ENCODE measurements around the gene PGRMC2.

PGRMC2 gene

GRCh38 chr4:128298852-128299251 is 11.2 kb upstream of the PGRMC2 start:
- no peak for DNase-seq (ENCODE audit: low read depth in 2 of 2)

- no peak for DNase-seq (ENCODE audit: low read depth in 2 of 2)
Measured at GRCh38 chr4:128298146-128298758, 10.6 kb upstream of the PGRMC2 start.

- no peak for DNase-seq (ENCODE audit: low read depth in 2 of 2)
Measured at GRCh38 chr4:128295255-128295654, 7.6 kb upstream of the PGRMC2 start.

GRCh38 chr4:128294464-128294863 is 6.9 kb upstream of the PGRMC2 start:
- no peak for DNase-seq (ENCODE audit: low read depth in 2 of 2)

GRCh38 chr4:128292349-128292748 is 4.7 kb upstream of the PGRMC2 start:
- no peak for DNase-seq (ENCODE audit: low read depth in 2 of 2)

- no peak for DNase-seq (ENCODE audit: low read depth in 2 of 2)
Measured at GRCh38 chr4:128291096-128291495, 3.5 kb upstream of the PGRMC2 start.

GRCh38 chr4:128290526-128290925 is 2.9 kb upstream of the PGRMC2 start:
- no peak for DNase-seq (ENCODE audit: low read depth in 2 of 2)

GRCh38 chr4:128289523-128290158 is 2.0 kb upstream of the PGRMC2 start:
- DNase-seq (ENCODE audit: low read depth in 2 of 2) = no peak

GRCh38 chr4:128288689-128289106 is 1.1 kb upstream of the PGRMC2 start:
- DNase-seq (ENCODE audit: low read depth in 2 of 2) = no peak

GRCh38 chr4:128287871-128288688 is 467 bp upstream of the PGRMC2 start:
- peak; percentile 99 for DNase-seq (ENCODE audit: low read depth in 2 of 2)

- DNase-seq (ENCODE audit: low read depth in 2 of 2) = no peak
Measured at GRCh38 chr4:128286474-128287058, 1.0 kb downstream of the PGRMC2 start.

- DNase-seq (ENCODE audit: low read depth in 2 of 2) = no peak
Measured at GRCh38 chr4:128285085-128285997, 2.3 kb downstream of the PGRMC2 start.

GRCh38 chr4:128284317-128284716 is 3.3 kb downstream of the PGRMC2 start:
- DNase-seq (ENCODE audit: low read depth in 2 of 2) = no peak

GRCh38 chr4:128283071-128283470 is 4.5 kb downstream of the PGRMC2 start:
- DNase-seq (ENCODE audit: low read depth in 2 of 2) = no peak

- no peak for DNase-seq (ENCODE audit: low read depth in 2 of 2)
Measured at GRCh38 chr4:128282516-128282915, 5.1 kb downstream of the PGRMC2 start.

GRCh38 chr4:128281354-128281753 is 6.3 kb downstream of the PGRMC2 start:
- DNase-seq (ENCODE audit: low read depth in 2 of 2) = no peak

GRCh38 chr4:128279624-128280225 is 7.9 kb downstream of the PGRMC2 start:
- DNase-seq (ENCODE audit: low read depth in 2 of 2) = no peak

GRCh38 chr4:128277856-128278255 is 9.8 kb downstream of the PGRMC2 start:
- DNase-seq (ENCODE audit: low read depth in 2 of 2) = no peak

- DNase-seq (ENCODE audit: low read depth in 2 of 2) = peak; percentile 37 to 42
Measured at GRCh38 chr4:128275346-128275745, 12.3 kb downstream of the PGRMC2 start.

- no peak for DNase-seq (ENCODE audit: low read depth in 2 of 2)
Measured at GRCh38 chr4:128271551-128271950, 16.1 kb downstream of the PGRMC2 start.

- no peak for DNase-seq (ENCODE audit: low read depth in 2 of 2)
Measured at GRCh38 chr4:128268970-128269369, 18.6 kb downstream of the PGRMC2 start.
